A204.1 (cell line): ENCODE measurements around the gene ARL5C.
"Not testable (repeated sequence)": the region's sequence is repeated elsewhere in the genome, so short reads cannot be mapped to it uniquely, and the experiment has no call there.

Experiments used
- FAIRE-seq: peaks from 2 replicates; lab custom pipeline; 2012; peaks lifted over from hg19 to GRCh38; lab: Jason Lieb, UNC

Gene ARL5C

DNA sequence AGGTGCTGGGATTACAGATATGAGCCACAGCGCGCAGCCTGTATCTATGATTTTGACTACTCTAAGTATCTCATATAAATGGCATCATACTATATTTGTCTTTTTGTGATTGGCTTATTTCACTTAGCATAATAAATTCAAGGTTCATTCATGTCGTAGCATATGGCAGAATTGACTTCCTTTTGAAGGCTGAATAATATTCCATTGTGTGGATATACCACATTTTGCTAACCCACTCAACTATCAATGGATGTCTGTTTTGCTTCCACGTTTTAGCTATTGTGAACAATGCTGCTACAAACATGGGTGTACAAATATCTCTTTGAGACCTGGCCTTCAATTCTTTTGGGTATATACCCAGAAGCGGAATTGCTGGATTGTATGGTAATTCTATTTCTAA lies 24.7 kb downstream of the ARL5C start:
- no peak for FAIRE-seq

DNA sequence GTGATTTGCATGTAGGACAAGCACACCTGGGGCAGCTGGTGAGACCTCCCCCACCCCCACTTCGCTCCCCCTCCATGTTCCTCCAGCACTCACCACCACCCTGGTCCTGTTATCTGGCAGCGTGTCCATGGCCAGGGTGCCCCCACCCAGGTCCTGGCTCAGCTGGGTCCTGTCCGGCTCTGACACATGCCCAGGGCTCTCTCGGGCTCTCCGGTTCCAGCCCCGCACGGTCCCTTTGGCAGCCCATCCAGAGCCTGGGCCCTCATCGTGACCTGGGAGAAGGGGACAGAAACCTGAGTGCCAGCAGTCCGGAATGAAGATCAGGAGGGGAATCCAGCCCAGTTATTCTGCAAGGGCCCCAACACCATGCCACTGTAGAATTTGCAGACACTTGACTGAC lies 26.4 kb downstream of the ARL5C start:
- no peak for FAIRE-seq

DNA sequence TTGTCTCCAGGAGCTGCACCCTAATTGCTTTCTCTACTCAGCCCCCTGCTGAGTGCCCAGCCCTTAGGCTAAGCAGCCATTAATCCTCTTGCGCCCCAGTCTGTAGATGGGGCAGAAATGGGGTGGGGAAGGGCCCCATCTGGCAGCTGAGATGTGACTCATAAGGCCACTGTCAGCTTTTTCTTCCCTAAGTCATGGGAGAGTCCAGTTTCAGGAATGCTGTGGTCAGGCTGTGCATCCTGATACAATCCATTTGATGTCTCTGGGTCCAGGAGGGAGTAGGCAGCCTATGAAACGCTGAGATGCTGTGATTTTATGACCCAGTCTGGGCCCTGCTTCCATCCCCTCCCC lies 26.8 kb downstream of the ARL5C start:
- no peak for FAIRE-seq

DNA sequence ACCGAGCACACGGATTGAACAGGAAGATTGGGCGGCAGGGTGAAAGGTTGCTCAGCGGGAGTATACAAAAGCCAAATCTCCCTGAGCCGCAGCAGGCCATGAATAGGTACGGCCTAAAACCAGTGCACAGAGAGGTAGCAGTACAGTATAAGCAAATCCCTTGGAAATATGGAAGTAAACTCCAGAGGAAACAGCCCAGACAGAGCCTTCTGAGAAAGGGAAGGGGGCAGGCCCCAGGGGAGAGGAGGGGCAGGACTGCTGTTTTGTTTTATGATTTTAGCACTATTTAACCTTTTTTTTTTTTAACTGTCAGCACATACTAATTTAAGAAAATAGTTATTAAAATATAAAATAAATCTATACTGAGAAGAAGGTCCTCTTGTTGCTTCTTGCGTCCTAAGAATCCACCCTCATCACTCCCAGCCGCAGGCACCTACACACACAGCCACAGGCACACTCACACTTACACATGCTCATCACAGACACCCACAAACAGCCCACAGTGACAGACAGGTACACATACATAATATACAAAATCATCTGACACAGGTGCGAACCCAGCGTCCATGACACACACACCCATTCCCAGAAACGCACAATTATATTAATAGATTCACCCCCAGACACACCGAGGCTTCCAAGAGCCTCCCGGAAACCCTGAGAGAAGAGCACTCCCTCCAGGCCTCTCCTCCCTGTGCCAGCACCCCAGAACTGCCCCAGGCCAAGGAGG lies 27.4 kb downstream of the ARL5C start:
- FAIRE-seq, result no peak

DNA sequence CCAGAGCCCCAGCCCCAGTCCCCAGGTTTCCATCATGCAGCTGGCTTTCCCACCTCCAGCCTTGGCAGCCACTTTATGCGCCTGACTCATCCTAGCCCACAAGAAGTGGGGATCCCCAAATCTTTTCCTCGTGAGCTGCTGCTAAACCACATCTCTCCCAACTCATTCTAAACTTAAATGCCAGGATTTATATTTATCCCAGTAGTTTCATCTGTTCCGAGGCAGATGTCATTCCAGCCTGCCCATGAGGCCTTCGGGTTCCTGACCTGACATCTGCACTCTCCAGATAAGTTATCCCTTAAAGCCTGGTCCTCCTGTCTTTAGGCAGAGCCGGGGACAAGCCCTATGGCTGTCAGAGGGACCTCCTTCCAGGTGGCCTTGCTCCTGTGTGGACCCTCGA lies 31.1 kb downstream of the ARL5C start:
- FAIRE-seq, result no peak

DNA sequence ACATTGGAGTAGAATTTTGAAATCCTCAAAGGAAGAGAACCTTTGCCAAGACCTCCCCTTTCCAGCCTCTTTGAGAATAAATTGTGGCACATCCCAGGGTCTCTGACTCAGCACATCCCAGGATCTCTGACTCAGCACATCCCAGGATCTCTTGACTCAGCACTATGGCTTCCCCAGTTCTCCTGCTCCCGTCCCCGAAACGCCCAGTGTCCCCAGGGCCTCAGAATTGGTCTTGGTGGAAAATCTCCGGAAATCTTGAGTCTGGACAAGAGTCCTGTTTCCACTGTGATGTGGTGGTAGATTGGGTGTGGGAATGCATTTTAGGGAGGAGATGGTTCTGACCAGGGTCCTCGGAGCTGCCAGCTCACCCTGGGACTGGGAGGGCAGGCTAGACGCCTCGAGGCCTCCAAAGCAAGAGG lies 33.8 kb downstream of the ARL5C start:
- no peak for FAIRE-seq

DNA sequence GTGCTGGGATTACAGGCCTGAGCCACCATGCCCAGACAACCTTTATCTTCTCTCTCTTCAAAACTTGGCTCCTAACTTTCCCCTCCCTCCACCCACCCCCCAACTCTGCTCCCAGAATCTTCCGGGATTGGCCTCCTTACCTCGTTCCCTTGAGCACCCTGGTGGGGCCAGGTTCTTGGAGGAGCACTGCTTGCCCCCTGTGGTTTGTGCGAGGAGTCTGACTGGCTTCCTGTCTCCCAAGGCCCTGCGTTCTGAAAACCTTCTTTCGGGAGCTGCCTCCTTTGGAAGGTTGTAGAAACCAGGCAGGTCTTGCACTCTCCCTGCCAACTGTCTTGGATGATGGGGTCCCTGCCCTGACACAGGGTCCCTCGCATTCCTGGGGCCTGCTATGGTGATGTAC lies 34.3 kb downstream of the ARL5C start:
- FAIRE-seq, result no peak

DNA sequence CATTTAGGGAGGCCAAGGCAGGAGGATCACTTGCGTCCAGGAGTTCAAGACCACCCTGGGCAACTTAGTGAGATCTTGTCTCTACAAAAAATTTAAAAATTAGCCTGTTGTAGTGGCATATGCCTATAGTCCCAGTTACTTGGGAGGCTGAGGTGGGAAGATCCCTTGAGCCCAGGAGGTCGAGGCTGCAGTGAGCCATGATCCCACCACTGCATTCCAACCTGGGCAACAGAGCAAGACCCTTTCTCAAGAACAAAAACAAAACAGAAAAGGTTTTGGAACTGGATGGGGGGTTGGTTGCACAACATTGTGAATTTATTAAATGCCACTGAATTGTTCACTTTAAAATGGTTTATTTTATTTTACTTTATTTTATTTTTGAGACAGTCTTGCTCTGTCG lies 35.8 kb downstream of the ARL5C start:
- FAIRE-seq, result no peak

DNA sequence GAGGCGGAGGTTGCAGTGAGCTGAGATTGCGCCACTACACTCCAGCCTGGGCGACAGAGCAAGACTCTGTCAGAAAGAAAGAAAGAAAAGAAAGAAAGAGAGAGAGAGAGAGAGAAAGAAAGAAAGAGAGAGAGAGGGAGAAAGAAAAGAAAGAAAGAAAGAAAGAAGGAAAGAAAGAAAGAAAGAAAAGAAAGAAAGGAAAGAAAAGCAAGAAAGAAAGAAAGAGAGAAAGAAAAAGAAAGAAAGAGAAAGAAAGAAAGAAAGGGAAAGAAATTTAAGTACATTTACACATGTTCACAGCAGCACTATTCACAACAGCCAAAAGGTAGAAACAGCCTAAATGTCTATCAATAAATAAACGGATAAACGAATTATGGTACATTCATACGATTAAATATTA lies 36.4 kb downstream of the ARL5C start:
- peak; percentile 44 for FAIRE-seq

DNA sequence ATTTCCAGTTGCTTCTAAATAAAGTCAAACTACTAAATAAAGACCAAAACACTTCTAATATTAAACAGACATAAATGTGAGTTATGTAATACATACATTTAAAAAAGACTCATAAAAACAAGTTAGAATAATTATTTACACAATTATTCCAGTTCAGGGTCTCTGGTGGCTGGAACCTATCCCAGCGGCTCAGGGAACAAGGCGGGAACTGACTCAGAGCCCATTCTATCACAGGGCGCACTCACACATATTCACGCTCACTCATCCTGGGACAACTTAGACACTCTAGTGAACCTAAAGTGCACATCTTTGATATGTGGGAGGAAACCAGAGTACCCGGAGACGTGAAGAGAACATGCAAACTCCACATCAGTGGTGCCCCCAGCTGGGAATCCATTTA lies 39.5 kb downstream of the ARL5C start:
- FAIRE-seq, result no peak

DNA sequence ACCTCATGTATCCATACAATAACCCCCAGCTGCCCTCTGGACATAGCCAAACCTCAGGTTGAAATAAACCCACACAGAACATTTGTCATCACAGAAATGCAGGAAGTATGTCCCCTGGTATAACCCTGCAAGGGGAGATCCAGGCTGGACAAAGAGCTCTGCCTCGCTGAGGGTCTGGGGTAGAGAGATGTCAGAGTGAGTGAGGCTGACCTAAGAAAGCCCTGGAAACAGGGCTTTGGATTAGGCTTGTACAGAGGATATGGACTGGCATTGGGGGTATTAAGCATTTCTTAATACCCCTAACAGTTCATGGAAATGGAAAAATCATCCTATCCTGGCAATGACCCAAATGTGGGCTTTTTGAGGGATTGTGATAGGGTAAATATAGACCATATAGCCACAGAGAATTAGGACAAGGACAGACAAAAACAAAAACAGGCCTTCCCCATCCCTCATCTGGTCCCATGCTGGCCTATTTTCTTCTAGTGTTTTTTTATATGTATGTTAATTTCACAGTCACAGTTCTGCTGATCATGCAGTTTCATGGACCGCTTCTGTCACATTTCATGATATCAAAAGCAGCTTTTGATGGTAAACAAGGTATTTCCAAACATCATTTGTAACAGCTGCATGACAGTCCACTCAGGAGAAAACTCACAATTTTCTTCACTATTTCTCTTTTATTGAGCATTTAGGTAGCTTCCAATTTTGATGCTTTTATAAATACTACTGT lies 40.7 kb downstream of the ARL5C start:
- FAIRE-seq, result no peak

DNA sequence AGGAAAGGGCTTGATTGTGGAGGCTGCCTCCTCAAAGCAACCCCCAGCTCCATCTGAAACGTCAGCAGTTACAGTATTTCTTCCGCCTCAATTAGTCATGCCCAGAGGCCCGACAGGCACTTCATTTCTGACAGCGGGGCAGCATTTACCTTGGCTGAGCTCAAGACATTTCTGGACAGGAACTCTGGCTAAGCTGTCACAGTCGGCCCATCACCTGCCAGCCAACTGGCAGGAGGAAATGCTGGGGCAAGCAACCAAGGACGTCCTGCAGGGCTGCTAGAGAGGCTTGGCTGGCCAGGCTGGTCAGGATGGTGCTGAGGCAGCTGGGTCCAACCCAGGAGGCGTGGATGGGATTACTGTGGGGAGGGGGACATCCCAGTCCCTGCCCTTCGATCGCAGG lies 42.3 kb downstream of the ARL5C start:
- no peak for FAIRE-seq

DNA sequence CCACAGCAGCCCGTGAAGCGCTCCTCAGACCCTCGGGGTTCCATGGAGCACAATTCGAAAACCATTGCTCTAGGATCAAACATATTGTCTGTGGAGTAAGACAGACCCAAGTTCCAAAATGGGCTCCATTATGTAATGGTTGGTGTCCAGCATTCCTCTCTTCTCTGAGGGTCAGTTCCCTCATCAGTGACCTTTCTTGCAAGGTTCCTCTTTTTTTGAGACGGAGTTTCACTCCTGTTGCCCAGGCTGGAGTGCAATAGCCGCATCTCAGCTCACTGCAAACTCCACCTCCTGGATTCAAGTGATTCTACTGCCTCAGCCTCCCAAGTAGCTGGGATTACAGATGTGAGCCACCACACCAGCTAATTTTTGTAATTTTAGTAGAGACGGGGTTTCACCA lies 43.0 kb downstream of the ARL5C start:
- no peak for FAIRE-seq

DNA sequence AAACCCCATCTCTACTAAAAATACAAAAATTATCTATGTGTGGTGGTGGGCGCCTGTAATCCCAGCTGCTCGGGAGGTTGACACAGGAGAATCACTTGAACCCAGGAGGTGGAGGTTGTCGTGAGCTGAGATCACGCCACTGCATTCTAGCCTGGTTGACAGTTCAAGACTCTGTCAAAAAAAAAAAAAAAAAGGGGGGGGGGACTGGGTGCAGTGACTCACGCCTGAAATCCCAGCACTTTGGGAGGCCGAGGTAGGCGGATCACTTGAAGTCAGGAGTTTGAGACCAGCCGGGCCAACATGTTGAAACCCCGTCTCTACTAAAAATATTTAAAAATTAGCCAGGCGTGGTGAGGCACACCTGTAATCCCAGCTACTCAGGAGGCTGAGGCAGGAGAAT lies 44.0 kb downstream of the ARL5C start:
- FAIRE-seq, result not testable (repeated sequence)

DNA sequence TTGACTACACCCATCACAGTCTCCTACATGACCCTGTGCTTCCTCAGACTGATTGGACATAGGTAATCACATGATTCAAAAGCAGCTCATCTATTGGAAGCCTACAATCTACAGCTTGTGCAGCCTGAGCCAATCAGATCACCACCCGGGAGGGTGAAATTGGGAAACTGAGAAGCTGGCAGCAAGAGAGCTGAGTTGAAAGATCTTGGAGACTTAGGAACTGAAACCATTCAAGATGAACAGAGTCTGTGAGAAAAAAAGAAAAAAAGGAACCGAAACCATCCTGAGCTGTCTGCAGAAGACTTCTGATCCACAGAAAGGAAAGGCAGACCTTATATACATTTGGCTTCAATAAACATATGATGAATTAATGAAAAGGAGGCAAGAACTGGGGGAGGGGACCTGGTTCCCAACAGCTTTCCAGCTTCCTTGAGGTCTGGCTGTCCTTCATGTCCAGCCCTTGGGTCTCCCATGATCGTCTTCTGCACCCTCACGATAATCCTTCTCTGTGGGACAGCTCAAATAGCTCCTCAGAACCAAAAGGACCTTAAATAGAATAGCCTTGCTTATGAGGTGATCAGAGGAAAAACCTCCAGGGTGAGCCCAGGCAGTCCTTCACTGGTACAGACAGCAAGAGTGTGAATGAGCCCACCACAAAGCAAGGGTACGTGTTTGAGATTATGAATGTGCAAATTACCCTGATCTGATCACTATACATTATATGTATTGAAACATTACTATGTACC lies 47.1 kb downstream of the ARL5C start:
- FAIRE-seq, result no peak

DNA sequence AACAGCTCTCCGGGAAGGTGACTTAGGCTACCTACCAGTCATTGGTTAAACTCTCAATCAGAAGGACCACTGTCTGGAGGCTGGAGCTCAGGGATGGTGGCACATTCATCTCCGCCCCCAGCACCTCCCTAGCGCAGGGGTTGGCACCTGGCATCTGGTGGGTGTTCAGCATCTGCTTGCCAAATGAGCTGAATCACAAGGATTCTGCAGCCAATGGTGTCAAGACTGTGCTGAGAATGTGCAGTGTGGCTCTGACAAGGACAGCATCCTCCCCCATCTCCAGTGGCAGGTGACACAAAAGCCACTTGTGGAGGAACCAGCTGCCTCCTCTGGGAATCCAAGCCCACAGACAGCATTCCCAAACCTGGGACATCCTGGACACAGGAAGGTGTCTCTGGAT lies 49.7 kb downstream of the ARL5C start:
- FAIRE-seq, result no peak

DNA sequence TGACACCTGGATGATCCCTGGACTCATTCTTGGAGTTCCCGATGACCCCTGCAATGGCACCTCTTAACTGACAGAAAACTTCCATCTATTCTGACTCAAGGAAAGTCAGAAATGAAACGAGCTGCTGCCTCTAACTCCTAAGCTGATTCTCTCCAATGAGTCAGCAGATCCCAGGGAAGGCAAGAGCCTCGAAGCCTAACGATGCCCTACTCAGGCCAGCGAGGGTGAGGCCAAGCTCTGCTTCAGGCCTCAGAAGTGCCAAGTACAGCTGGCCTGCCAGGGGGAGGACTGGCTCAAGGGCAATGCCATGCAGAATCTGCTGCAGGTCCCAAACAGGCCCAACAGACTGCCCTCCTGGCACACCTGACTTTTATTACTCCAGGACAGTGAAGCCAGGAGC lies 50.8 kb downstream of the ARL5C start:
- no peak for FAIRE-seq

DNA sequence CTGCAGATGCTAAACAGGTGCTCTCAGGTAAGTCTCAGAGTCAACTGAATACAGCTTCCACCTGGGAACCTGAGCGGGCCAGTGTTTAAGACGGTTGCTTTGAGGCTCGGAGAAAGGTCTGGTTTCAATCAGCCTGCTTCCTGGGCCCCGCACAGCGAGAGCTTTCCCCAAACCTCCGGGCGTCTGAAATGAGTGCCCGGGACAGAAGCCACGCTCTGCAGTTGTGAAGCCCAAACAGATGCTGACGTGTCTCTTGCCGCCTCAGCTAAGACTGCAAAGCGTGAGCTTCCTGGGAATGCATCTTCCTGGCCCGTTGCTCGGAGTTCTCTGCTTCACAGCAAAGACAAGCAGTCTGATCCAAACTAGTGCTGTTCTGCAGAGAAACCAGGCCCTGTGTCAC lies 51.2 kb downstream of the ARL5C start:
- FAIRE-seq, result no peak

DNA sequence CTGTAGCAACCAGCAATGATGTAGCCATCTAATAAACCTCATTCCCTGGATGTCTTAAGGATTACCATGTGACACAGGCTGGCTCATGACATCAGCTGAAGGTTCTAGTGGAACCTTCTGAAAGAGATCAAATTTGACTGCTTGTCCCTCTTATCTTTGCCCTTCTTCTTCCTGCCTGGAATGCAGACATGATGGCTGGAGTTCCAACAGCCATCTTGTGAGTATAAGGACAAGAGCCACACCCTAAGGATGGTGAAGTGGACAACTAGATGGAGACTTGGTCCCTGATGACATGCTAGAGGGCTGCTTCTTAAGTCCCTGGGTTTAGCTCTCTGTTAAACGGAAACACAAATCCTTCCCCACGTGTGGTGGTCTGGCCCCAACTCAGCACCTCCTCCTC lies 52.1 kb downstream of the ARL5C start:
- FAIRE-seq, result no peak

DNA sequence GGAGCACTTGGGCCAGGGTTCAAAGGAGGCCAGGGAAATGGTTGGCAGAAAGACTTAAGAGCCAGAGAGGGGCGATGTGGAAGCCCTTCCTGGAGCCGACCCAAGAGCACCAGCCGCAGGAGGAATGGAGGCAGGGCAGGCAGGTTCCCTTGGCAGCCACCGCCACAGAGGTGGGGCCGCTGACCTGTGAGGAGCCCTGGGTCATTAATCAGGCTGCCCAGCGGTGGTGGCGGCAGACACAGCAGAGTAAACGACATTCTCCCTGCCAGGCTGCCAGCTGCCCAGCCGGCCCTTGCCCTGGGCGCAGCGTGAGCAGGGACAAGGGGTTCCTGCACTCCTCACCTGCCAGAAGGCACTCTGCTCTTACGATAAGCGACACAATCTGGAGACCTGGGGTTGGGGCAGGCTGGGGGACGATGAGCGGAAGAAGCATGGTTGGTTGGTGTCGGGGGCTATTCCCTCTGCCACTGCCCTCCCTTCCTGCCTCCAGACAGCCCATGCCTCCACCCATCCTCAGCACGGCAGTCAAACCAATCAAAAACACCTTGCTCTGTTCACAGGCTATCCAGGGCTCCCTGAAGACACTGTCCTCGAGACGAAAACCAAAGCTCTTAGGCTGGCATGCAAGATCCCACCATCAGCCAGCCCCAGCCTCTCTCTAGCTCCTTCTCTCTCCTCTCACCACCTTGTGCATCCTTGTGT lies 55.4 kb downstream of the ARL5C start:
- FAIRE-seq, result no peak

DNA sequence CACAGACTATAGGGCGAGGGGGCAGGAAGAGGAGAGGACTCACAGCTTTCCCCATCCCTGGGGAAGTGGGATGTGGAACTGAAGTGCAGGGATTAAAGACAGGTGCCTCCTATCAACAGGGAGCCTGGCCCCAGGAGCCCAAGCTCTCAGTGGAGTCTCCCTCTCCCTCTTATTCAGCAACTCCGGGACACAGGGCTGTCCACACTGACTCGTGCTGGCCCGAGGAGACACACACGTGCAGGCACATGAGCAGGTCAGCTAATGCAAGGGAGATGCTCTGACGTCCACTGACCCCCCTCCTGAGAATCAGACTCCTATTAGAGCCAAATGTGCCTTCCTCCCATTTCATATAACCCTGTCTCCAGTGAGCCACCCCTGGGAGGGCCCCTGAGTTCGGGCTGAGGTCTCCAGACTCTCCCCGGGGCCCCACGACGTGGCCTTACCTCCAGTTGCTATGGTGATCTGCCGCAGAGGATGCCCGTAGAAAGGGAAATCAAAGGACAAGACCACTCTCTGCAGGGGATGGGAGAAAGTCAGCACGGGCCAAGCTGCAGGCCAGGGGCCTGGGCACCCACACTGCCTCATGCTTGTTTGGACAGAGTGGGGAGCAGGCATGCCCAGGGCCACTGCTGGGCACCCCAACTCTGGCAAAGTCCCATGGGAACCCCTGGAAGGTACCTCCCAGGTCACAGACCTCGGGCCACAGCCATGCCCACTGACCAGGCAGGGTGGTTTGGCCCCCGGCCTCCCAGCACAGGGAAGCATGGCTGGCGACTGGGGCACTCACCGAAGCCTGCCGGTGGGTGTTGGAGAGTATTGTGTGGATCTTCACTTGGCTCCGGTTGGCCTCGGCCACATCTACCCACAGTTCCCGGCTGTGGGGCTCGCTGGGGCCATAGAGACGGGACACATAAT lies 57.2 kb downstream of the ARL5C start:
- FAIRE-seq, result no peak

DNA sequence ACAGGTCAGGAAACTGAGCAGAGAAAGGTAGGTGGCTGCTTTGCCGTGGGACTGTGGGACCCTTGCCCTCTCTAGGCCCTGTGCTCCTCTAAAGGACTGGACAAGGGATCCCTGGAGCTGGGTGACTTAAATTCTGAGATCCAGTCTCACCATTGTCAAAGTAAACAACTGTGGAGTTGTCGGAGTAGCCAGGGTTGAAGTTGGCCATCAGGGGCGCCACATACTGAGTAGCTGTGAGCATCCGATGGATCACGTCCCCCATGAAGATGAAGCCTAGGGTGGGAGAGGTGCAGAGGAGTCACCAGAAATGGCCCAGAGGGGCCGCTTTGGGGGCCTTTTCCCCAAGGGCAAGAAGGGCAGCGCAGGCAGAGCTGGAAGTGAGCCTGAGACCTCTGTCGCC lies 58.0 kb downstream of the ARL5C start:
- FAIRE-seq, result no peak
